Right hindlimb (tissue), 1 donor: ENCODE measurements around the gene SLC8A2.

ENCODE experiments used
- DNase-seq: peaks from one replicate; pipeline ENCODE4 v3.0.0-alpha.2; 2018

Gene SLC8A2, protein sequence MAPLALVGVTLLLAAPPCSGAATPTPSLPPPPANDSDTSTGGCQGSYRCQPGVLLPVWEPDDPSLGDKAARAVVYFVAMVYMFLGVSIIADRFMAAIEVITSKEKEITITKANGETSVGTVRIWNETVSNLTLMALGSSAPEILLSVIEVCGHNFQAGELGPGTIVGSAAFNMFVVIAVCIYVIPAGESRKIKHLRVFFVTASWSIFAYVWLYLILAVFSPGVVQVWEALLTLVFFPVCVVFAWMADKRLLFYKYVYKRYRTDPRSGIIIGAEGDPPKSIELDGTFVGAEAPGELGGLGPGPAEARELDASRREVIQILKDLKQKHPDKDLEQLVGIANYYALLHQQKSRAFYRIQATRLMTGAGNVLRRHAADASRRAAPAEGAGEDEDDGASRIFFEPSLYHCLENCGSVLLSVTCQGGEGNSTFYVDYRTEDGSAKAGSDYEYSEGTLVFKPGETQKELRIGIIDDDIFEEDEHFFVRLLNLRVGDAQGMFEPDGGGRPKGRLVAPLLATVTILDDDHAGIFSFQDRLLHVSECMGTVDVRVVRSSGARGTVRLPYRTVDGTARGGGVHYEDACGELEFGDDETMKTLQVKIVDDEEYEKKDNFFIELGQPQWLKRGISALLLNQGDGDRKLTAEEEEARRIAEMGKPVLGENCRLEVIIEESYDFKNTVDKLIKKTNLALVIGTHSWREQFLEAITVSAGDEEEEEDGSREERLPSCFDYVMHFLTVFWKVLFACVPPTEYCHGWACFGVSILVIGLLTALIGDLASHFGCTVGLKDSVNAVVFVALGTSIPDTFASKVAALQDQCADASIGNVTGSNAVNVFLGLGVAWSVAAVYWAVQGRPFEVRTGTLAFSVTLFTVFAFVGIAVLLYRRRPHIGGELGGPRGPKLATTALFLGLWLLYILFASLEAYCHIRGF

DNA sequence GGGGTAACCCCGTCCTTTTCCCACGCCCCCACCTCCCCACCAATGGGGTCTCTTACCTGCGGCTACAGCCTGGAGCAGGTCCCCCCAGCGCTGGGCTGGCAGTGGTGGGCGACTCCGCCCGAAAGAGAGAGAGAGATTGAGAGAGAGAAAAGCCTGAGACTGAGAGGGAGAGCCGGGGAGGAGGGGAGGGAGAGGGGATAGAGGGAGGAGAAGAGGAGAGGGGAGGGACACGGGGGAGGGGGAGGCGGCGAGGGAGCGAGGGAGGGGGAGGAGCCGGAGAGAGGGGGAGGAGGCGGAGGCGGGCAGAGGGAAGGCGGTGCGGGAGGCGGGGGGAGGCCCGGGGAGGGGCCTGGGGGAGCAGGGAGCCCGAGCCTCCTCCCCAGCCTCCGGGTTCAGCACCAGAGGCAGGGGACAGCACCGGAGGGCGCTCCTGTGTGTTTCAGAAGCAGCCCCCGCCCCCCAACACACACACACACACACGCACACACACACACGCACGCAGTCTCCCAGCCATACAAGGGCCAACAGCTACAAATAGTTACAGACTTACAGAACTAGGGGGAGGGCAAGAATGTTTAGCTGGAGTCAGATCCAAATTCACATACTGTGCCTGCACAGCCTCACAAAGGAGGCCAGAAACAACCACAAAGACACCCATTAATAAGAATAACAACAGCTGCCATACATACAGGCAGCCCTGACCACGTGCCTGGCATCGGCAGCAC lies at the start of gene SLC8A2:
Gene SLC8A2 (minus strand): TSS at position 161 of the 725 bp plus-strand sequence. CDS start 5,490 bp downstream, outside the sequence.
- DNase-seq: peak; percentile 92

DNA sequence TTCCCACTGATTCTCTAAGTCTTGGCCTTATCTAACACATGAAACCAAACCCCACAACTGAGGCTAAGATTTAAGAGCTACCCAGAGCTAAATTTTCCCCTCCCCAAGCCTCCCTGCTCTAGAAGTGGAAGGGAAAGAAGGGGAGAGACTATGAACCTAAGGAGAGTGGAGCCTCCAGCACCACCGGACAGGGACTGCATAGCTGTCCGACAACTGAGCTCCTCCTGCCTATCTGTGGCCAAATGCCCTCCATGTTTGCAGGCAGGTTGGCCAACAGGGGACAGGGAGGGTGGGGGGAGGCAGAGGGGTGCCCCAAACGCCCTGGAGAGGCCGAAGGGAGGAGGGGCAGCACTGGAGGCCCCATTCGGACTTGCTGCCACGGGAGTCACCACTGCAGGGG lies 49.1 kb upstream of the SLC8A2 start:
- no peak for DNase-seq

DNA sequence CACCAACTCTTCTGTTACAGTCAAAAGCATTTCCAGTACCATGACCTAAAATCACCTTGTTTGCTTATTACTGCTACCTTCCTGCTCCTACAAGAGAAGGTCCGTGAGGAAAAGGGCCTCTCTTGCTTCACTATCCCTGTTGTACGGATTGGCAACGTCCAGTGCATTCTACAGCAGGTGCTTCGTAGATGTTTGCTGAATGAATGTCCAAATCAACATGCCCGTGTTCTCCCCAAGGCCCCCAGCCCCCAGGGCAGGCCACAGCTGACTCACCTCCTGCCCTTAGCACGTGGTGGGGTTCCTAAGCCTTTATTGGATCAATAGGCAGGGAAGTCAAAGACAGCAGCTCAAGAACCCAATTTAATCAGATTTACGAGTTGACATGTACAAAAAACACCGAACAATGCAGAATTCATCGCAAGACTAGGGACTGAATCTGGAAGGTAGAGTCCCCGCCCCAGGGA lies 48.7 kb upstream of the SLC8A2 start:
- no peak for DNase-seq

DNA sequence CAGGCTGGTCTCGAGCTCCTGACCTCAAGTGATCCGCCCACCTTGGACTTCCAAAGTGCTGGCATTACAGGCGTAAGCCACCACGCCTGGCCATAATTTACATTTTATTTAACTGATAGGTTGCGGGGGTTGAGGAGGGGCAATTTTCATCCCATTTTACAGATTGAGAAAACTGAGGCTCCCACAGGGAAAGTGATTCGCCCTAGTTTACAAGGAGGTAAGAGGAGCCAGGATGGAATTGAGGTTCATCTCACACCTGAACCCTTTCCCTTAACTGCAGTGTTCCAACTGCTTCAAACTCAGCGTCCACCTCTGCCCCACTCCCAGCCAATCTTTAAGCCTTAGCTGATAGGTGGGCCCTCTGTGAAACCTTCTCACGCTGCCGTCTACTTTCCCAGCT lies 47.2 kb upstream of the SLC8A2 start:
- no peak for DNase-seq

DNA sequence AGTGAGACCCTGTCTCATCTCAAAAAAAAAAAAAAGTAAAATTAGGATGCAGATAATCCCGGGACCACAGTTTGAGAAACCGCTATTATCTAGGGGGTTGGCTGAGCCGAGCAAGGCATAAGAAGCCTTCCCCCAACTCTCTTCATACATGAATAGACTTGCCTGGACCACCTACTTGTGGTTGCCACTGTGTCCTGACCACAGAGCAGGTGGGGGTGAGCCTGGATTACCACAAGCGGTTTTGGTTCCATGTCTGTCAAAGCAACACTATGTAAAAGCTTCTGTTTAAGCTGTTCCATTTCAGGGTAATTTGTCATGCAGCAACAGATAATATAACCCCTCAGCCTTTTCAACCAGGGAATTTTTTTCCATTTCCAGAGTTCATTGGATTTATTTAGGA lies 46.4 kb upstream of the SLC8A2 start:
- no peak for DNase-seq

DNA sequence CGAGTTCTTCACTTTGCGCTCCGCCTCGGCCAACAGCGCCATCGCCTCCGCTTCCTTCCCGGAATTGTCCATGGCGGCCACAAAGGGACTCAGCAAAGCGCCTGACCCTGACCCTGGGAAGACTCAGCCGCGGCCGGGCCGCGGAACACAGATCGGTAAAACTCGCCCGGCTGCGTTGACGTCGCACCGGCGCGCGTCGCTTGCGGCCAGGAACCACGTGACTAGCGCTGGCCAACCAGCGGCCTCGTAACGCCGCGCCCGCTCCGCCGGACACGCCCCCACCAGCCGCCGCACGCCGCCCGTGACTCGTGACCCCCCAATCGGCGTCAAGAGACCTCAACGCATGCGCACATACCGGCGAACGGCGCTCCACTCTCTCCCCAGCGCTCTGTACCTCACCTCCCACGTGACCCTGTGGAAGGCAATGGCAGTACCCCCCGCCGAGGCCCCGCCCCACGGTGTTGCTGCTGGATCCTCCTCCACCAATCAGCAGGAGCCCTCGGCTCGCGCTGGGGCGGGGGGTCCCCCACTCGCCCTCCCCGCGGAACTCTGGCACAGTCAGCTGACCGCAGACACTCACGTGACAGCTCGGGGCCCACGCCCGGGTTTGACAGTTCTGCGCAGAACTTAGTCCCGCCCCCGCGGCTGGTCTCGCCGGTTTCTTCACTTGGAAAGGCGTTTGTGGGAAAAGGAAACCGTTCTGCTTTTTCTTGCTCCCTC lies 43.3 kb upstream of the SLC8A2 start, which contains the start of gene NAPA:
Gene NAPA (minus strand): TSS at position 195 of the 720 bp plus-strand sequence. CDS start 123 bp downstream, at position 72.
- DNase-seq: peak; percentile 100

DNA sequence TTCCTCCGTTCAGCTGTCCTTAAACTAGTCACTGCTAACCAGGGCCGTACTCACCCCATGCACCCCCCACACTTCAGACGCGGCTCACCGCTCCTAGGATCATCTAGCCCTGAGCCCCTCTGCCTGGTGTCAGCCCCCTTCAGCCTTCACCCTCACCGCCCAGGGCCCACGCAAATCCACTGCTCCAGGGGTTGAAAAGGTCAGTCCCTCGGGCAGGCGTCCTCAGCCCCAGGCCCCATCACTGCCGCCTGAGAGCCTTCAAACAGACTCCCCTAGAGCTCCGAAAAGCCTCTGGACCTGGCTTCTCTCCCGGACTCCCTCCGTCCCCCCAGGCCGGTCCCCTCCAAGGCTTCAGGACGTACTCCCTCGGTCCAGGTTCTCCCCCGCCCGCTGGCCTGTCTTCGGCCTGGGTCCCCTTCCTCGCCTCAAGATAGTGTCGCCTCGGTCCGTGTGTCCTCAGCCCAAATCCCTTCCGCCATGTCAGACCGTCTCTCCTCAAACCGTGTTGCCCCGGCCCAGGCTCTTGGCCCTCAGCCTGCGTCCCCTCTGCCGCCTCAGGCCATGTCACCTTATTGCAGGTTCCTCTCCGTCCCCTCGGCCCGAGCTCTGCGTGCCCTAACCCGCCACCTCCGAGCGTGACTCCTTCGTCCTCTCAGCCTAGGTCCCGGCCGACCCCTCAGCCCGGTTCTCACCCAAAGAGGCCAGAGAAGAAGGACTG lies 42.6 kb upstream of the SLC8A2 start:
- DNase-seq: no peak

DNA sequence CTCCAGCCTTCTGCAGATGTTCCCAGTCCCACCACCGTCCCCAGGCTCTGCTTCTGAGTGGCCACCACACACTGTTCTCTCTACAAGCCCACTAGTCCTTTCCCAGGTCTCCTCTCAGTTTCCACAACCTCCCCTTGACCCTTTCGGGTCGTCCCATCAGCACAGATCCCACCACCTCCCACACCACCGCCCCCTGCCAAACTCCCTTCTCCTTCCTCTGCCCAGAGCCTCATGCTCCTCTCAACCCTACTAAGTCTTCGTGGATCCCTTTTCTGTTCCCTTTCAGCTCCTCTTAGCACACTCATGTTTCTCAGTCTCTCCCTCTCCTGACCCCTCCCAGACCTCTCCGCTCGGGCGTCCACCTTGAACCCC lies 41.2 kb upstream of the SLC8A2 start:
- no peak for DNase-seq

DNA sequence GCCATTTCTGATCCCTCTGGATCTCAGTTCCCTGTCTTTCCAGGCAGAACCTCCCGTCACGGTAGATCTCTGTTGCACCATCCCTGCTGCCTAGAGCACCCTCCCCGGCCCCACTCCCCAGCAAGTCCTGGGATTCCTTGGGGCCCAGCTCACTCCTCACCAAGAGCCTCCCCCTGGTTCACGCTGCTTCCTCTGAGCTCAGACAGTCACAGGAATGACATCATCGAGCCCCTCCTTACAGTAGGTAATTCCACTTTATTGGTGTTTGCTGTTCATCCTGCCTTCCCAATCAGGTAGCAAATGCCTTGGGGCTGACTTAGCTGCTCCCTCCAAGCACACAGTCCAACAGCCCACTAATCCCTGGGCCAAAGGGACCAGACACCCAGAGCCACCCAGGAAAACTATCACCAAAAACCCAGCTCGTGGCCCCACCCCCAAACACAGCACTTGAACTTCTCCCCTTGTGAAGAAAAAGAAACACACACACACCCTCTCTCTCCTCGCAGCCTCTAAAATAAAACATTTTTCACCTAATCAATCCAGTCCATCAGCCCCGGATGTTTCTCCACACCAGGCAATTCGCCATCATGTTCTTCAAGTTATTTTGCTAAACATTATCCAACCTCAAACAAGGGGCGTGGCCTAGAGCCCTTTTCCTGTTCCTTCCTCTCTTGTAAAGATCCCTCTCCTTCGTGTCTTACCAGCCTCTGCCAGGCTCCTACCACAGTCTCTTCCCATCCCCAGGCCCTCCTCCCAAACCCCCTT lies 40.7 kb upstream of the SLC8A2 start:
- DNase-seq: no peak

DNA sequence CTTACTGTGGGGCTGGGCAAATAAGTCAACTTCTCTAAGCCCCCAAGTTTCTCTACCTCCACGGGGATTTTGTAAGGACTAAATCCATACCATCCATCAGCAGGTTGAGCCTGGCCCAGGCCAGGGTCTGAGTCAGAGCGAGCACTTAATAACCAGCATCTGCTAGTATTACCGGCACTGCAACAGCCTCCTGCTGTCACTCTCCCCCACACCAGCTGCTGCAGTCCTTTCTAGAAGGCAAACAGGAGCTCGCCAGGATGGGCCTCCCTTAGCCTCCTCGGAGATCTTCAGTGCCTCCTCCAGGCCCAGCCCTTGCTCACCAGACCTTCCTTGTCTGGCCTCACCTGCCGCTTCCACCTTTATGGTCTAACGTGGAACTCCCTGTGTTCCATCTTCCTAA lies 40.0 kb upstream of the SLC8A2 start:
- no peak for DNase-seq

DNA sequence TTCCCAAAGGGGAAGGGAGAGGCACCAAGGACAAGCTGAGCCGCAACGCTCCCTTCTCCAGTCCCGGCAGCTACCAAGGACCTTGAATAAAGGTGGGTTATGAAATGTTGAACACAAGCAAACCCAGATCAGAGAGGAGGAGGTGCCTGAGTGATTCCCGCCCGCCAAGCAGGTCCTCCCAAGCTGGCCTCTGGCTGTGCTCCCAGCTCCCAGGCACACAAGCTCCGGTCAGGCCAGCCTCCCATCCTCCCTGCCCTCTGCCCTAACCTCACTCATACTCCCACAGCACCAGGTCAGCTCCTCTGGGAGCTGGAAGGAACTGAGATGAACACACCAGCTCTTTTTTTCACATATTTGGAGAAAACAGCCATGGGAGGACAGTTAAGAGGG lies 39.4 kb upstream of the SLC8A2 start:
- no peak for DNase-seq

DNA sequence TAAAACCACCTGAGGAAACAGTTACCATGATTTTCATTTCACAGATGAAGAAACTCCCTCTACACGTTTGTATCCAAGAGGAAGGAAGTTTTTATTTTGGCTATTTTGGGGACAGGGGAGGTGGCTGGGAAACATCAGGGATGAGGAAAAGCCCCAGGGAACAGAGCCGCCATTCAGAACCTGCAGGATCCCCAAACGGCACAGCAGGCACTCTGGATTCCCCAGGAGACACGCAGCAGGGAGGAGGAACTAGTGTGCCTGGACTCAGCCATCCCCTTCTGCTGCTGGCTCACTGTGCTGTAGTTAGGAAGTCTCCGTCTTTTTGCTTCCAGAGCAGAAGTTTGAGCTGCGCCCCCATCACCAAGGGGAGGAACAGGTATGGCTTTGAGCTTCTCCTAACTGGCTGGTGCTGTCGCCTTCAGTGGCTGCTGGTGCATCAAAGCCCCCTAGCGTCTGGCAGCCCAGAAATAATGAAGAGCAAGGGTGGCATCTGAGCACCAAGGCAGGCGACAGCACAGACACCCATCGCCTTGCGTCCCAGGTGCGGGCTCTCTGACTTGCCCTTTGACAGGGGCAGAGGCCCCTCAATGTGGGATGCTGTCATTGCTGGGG lies 38.9 kb upstream of the SLC8A2 start:
- DNase-seq: peak; percentile 8

DNA sequence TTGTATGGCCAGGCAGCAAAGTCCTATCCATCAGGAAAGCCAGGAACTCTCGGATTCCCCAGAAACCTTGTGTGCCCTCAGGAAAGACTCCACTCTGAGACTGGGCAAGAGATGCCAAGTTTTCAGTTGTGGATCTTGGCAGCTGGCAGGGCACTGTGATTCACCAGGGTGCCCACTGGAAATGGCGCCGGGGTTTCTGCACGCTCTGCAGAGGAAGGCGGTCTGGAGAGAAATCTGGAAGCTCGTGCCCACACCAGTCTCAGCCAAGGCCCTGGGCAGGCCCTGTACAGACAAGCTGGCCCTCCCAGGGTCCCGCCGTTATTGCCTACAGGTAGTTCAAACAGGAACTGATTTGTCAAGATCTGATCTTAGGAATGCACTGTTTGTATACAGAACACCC lies 38.3 kb upstream of the SLC8A2 start:
- peak; percentile 16 for DNase-seq

DNA sequence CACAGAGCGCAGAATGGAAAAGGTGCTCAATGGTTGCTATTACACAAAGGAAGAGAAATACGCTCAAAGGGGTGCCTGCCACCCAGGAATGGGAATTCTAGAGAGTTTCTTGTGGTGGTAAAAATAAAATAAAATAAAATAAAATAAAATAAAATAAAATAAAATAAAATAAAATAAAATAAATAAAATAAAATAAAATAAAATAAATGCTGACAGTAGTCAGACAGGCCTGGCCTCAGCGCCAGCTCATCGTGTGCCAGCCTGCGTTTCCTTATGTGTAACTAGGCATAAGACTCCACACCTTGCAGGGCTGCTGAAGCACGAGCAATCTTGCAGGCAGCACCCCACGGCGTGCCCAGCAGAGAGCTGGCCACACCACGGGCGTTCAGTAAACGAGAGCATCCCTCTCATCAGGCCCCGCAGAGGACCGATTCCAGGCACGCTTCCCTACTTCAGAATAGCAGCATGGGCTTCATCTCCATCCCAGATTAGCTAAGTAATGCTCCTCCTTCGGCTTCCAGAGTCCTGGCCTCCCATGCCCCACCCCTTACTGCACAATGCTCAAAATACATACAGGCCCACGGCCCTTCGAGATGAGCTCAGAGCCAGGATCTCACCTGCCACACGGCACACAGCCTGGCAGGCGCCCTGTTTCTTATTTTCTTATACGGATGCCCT lies 37.6 kb upstream of the SLC8A2 start:
- DNase-seq: peak; percentile 8

DNA sequence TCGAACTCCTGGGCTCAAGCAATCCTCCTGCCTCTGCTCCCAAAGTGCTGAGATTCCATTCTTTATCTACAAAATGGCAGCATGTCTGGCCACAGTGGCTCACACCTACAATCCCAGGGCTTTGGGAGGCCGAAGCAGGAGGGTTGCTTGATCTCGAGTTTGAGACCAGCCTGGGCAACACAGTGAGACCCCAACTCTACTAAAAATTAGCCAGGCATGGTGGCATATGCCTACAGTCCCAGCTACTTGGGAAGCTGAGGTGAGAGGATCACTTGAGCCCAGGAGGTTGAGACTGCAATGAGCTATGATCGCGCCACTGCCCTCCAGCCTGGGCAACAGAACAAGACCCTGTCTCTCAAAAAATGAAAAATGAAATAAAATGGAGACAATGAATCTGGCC lies 37.0 kb upstream of the SLC8A2 start:
- no peak for DNase-seq

DNA sequence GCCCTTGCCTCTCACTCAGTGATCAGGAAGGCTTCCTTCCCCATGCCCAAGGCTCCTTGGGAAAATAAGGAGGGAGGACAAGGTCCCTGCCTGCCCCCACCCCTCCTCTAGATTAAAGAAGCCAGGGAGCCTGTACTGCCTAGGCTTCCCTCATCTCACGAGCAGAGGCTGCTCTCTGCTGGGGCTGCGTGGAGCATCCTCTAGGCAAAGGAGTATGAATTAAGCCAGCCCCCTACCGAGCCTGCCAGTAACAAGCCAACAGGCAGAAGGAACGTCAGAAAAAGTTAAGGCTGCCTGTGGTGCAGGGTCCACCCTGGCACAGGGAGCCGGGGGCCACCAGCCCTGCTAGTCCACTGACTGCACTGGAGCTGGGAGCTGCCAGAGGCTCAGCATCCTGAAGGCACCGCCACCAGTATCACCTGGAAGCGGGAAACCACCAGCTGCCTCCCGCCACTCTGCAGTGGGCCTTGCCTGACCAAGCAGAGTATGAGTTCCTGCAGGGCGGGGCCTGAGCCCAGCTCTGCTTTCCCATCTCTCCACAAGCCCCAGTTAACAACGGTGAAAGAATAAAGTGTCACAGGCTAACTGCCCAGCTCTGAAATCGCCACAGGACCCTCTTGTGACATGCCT lies 36.3 kb upstream of the SLC8A2 start:
- DNase-seq: peak; percentile 14

DNA sequence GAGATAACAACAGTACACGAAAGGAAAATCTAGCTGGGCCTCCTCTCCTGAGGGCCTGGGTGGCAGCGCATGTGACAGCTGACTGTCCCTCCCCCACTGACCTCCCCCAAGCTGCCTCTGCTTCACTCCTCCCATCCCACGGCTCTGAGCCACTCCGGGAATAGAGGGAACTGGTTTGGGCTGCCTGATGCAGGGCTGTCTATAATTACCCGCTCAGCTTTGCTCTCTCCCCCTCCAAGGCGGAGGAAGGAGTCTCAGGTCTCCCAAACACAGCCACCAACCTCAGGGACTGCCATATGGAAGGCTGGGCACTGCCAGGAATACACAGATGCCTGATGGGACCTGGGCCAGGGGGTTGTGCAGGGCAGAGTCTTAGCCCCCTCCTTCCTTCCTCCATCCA lies 35.3 kb upstream of the SLC8A2 start:
- peak; percentile 53 for DNase-seq

DNA sequence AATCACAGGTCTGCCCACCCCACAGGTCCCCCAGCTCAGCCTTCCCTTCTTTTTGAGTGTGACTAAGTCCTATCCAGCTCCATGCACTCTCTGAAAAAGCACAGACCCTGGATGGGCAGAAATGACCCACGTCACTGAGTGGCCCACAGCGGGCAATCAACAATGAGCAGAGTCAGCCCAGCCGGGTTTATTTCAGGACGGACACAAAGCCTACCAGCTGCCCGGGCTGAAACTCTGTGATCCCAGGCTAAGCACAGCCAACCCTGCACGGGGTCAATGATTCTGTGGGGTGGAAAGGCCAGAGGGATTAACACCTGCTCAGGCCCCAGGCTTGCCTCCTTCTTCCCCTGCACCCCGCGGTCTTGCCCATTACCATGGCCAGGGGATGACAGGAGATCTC lies 34.8 kb upstream of the SLC8A2 start:
- DNase-seq: peak; percentile 17

DNA sequence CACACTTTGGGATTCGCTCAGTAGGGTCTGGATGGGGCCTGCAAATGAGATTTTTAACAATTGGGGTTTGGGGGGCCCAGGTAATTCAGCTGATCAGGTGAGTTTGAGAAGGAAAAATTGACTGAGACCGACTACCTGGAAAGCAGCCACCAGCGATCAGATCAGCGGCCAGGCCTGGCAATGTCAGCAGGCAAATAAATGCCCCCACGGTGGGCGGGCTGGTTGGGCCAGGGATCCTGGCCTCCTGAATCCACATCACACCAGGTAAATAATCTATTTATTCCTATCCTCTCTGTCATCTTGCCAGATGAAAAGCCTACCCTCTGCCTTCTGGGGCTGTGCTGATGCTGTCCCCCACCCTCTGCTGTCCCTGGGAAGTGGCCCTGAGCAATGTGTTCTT lies 33.8 kb upstream of the SLC8A2 start:
- DNase-seq: peak; percentile 4
